ENCODE results near the gene DDX24.

DDX24 gene

GRCh38 chr14:94120667-94121340, 39.8 kb upstream of the DDX24 start:
- Mint-ChIP-seq H3K4me1 (no peaks in the 10 kb centered on the region), H3K9me3 (peaks cover 16% of the 10 kb centered on the region), H3K4me3 (no peak overlapping the region), H3K27ac (no peak overlapping the region), H3K27me3 (peaks cover 12% of the 10 kb centered on the region), H3K36me3 (peaks cover 7% of the 10 kb centered on the region)
- ATAC-seq (ENCODE audit: low read depth) (no peak), DNase-seq (ENCODE audit: low spot score in 2 of 2) (no peak)

- no peak overlapping the region for H3K27ac Mint-ChIP-seq
- no peak for DNase-seq (ENCODE audit: low spot score in 2 of 2)
- no peaks in the 10 kb centered on the region for H3K4me1 Mint-ChIP-seq
- H3K4me3 Mint-ChIP-seq = no peak overlapping the region
- peaks cover 22% of the 10 kb centered on the region for H3K27me3 Mint-ChIP-seq
- peaks cover 16% of the 10 kb centered on the region for H3K9me3 Mint-ChIP-seq
- H3K36me3 Mint-ChIP-seq = peaks cover 7% of the 10 kb centered on the region
- ATAC-seq (ENCODE audit: low read depth) = no peak
Observed at GRCh38 chr14:94119071-94119470, 38.1 kb upstream of the DDX24 start.

DNA sequence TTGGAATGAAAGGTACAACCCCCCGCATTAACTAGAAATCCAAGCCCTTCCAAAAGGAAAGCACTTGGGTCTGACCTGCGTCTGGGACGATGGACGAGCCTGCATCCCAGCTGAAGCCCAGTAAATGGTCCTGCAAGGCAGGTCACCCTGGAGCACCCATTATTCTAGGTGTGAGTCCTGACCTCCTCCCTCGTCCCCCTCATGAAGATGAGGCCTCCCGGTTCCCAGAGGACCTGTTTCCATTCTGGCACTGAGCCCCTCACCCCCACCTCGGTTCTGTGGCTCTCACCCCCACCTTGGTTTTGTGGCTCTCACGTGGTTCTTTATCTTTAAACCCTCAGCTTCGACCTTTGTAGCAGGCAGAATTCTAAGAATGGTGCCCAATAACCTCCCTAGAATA, 36.9 kb upstream of the DDX24 start:
- no peak for ATAC-seq (ENCODE audit: low read depth)
- H3K4me3 Mint-ChIP-seq = no peak overlapping the region
- no peaks in the 10 kb centered on the region for H3K4me1 Mint-ChIP-seq
- no peak for DNase-seq (ENCODE audit: low spot score in 2 of 2)
- H3K27ac Mint-ChIP-seq = no peak overlapping the region
- H3K9me3 Mint-ChIP-seq = peaks cover 12% of the 10 kb centered on the region
- H3K27me3 Mint-ChIP-seq = peaks cover 25% of the 10 kb centered on the region
- H3K36me3 Mint-ChIP-seq = peaks cover 5% of the 10 kb centered on the region

- DNase-seq (ENCODE audit: low spot score in 2 of 2) = no peak
- Mint-ChIP-seq H3K27ac (no peak overlapping the region), H3K4me3 (no peak overlapping the region), H3K36me3 (peaks cover 5% of the 10 kb centered on the region), H3K4me1 (no peaks in the 10 kb centered on the region), H3K27me3 (peaks cover 26% of the 10 kb centered on the region), H3K9me3 (peaks cover 9% of the 10 kb centered on the region)
- ATAC-seq (ENCODE audit: low read depth) = no peak
Observed at GRCh38 chr14:94116701-94117100, 35.7 kb upstream of the DDX24 start.

- Mint-ChIP-seq H3K9me3 (peaks cover 6% of the 10 kb centered on the region), H3K27me3 (peaks cover 23% of the 10 kb centered on the region), H3K36me3 (peaks cover 2% of the 10 kb centered on the region), H3K27ac (no peak overlapping the region), H3K4me1 (no peaks in the 10 kb centered on the region), H3K4me3 (no peak overlapping the region)
- ATAC-seq (ENCODE audit: low read depth) = no peak
- no peak for DNase-seq (ENCODE audit: low spot score in 2 of 2)
Observed at GRCh38 chr14:94115631-94116030, 34.6 kb upstream of the DDX24 start.

DNA sequence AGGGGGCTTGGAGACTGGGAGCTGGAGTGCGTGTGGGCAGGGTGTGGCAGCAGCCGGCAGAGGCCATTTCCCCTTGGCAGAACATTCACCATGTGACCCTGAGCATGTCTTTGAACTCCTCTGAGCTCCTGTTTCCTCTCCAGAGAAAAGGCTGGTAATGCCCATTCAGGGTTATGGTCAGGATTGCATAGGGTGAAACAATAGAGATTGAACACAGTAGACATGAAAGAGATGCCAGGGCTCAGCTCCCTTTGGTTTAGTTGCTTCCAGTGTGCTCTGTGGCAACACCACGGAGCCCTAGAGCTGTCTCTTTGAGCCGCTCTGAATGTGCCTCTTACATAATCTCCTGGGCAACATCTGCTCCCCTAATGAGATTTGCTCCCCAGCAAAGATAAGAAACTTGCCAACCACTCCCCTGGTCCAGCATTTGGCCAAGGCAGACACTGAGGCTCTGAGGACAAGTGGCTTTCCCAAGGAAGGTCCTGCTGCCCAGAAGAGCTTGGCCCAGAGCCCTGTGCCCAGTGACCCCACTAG, 34.1 kb upstream of the DDX24 start:
- ATAC-seq (ENCODE audit: low read depth) = no peak
- H3K27me3 Mint-ChIP-seq = peaks cover 23% of the 10 kb centered on the region

GRCh38 chr14:94114589-94115057, 33.6 kb upstream of the DDX24 start:
- H3K27ac Mint-ChIP-seq = no peak overlapping the region
- H3K4me3 Mint-ChIP-seq = no peak overlapping the region
- ATAC-seq (ENCODE audit: low read depth) (no peak), DNase-seq (ENCODE audit: low spot score in 2 of 2) (no peak)
- H3K9me3 Mint-ChIP-seq = peaks cover 4% of the 10 kb centered on the region
- H3K4me1 Mint-ChIP-seq = no peaks in the 10 kb centered on the region
- H3K27me3 Mint-ChIP-seq = peaks cover 23% of the 10 kb centered on the region
- H3K36me3 Mint-ChIP-seq = no peaks in the 10 kb centered on the region

More for the DNA sequence above, 34.1 kb upstream of the DDX24 start:
- DNase-seq (ENCODE audit: low spot score in 2 of 2) = no peak
- H3K27ac Mint-ChIP-seq = no peak overlapping the region
- no peaks in the 10 kb centered on the region for H3K4me1 Mint-ChIP-seq
- no peaks in the 10 kb centered on the region for H3K36me3 Mint-ChIP-seq
- no peak overlapping the region for H3K4me3 Mint-ChIP-seq
- peaks cover 5% of the 10 kb centered on the region for H3K9me3 Mint-ChIP-seq

DNA sequence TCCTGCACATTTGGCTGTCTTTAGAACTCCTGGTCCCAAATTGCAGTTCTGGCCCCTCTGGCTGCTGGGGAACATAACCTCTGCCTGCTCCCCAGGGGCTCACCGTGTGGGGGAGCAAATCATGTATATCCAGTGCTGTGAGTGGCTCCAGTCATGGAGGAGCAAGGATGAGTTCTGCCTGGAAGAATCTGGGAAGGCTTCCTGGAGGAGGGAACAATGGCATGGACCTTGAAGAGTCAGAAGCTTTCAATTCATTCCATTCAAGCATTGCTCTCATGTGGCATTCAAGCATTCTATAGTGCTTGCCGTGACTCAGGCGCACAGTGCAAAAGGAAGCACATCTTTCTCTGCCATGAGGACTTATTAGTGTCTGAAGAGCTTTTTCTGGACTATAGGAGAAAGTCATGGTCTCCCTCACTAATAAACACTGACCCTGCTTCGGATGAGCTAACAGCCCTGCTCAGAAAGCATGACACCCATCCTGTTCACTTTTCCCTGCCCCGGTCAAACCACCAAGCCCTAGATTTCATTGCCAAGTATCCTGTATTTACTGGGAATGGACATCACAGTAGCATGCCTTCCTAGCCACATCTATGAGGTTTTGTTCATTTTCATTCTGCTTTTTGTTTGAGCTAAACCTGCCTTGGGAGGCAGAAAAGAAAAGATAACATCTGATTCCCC, 33.0 kb upstream of the DDX24 start:
- no peak overlapping the region for H3K4me3 Mint-ChIP-seq
- ATAC-seq (ENCODE audit: low read depth) (no peak), DNase-seq (ENCODE audit: low spot score in 2 of 2) (no peak)
- H3K4me1 Mint-ChIP-seq = no peaks in the 10 kb centered on the region
- no peak overlapping the region for H3K27ac Mint-ChIP-seq
- no peaks in the 10 kb centered on the region for H3K36me3 Mint-ChIP-seq
- peaks cover 23% of the 10 kb centered on the region for H3K27me3 Mint-ChIP-seq
- H3K9me3 Mint-ChIP-seq = no peaks in the 10 kb centered on the region

- ATAC-seq (ENCODE audit: low read depth) = no peak
- no peaks in the 10 kb centered on the region for H3K36me3 Mint-ChIP-seq
- no peak overlapping the region for H3K4me3 Mint-ChIP-seq
- H3K4me1 Mint-ChIP-seq = no peaks in the 10 kb centered on the region
- H3K27me3 Mint-ChIP-seq = peaks cover 23% of the 10 kb centered on the region
- no peaks in the 10 kb centered on the region for H3K9me3 Mint-ChIP-seq
- DNase-seq (ENCODE audit: low spot score in 2 of 2) = no peak
- no peak overlapping the region for H3K27ac Mint-ChIP-seq
Observed at GRCh38 chr14:94113490-94113889, 32.5 kb upstream of the DDX24 start.

- no peak overlapping the region for H3K4me3 Mint-ChIP-seq
- no peaks in the 10 kb centered on the region for H3K9me3 Mint-ChIP-seq
- ATAC-seq (ENCODE audit: low read depth) (no peak), DNase-seq (ENCODE audit: low spot score in 2 of 2) (no peak)
- H3K4me1 Mint-ChIP-seq = no peaks in the 10 kb centered on the region
- H3K36me3 Mint-ChIP-seq = no peaks in the 10 kb centered on the region
- H3K27me3 Mint-ChIP-seq = peaks cover 23% of the 10 kb centered on the region
- H3K27ac Mint-ChIP-seq = no peak overlapping the region
Observed at GRCh38 chr14:94113073-94113472, 32.1 kb upstream of the DDX24 start.

DNA sequence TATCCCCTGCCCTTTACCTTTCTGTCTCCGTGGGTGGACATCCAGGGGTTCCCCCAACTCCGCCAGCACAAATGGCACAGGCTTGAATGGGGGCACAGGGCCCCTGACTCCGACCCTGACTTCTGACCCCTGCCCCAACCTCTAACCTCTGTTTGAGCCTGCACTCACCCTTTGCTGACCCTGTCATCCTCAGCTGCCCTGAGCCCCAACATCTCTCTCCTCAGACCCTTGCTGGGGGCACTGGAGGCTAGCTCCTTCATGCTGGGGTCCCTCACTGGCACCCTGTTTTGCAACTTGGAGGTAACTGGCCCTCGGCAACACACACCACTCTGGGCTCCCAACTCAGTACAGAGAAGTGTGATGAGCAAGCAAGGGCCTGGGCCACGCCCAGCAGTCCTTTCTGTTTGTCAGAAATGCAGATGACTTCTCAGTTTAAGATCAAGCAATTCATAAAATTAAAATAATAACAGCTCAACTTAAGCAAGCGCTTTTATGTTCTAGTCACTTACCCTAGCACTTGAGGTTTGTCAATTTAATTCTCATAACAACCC, 31.6 kb upstream of the DDX24 start:
- peaks cover 21% of the 10 kb centered on the region for H3K27me3 Mint-ChIP-seq
- H3K4me1 Mint-ChIP-seq = no peaks in the 10 kb centered on the region
- H3K27ac Mint-ChIP-seq = no peak overlapping the region
- ATAC-seq (ENCODE audit: low read depth) (no peak), DNase-seq (ENCODE audit: low spot score in 2 of 2) (no peak)
- no peaks in the 10 kb centered on the region for H3K9me3 Mint-ChIP-seq
- H3K36me3 Mint-ChIP-seq = no peaks in the 10 kb centered on the region
- H3K4me3 Mint-ChIP-seq = no peak overlapping the region

GRCh38 chr14:94111276-94112095, 30.5 kb upstream of the DDX24 start:
- Mint-ChIP-seq H3K27ac (no peak overlapping the region), H3K36me3 (no peaks in the 10 kb centered on the region), H3K4me3 (no peak overlapping the region), H3K4me1 (no peaks in the 10 kb centered on the region), H3K27me3 (peaks cover 20% of the 10 kb centered on the region), H3K9me3 (no peaks in the 10 kb centered on the region)
- DNase-seq (ENCODE audit: low spot score in 2 of 2) (no peak), ATAC-seq (ENCODE audit: low read depth) (no peak)

DNA sequence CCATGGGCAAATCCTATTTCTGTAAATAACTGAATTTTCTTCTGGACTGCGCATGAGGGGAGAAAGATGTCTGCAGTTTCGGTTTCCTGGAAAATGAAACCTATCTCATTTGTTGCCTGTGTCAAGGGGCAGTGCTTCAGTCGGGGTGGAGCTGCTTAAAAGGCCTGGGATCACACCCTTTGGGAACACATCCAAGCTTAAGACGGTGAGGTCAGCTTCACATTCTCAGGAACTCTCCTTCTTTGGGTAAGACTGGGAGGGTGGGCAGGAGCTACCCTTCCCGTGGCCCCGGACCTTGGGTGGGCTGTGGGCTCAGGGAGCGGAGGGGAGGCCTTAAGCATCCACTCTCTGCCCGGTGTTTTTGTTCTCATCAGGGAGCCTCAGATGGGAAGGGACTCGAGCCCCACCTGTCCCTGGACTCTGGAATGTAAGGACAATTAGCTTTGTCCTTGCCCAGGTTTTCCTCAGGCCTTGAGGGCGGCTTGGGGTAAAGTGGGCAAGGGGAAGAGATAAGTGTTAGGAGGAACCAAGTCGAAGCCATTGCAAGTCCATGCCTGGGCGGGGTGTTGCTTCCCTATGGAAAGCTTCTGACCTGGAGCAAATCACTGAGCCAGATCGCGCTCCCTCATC, 29.7 kb upstream of the DDX24 start, which contains the start of gene IFI27:
Gene IFI27 (plus strand): TSS at position 185 of the 630 bp plus-strand sequence.
- Mint-ChIP-seq H3K4me3 (no peak within 1 kb of the TSS), H3K27me3 (peaks cover 16% of the 10 kb centered on the region), H3K9me3 (no peaks in the 10 kb centered on the region), H3K36me3 (no peaks in the 10 kb centered on the region), H3K4me1 (no peaks in the 10 kb centered on the region), H3K27ac (no peak within 1 kb of the TSS)
- DNase-seq (ENCODE audit: low spot score in 2 of 2) (no peak), ATAC-seq (ENCODE audit: low read depth) (no peak)
